Mesenchymal stem cell (in vitro differentiated cells and primary cell): ENCODE measurements around the gene LKAAEAR1. TPM values are rescaled to one million over a fixed set of nuclear protein-coding genes. Genes with fewer than 3 reads are reported as not detected.
A peak's percentile ranks its signal among the peaks of the same experiment; 100 is the strongest.

Experiments
- DNase-seq: peaks from one replicate; pipeline ENCODE4 v3.0.0-alpha.2; 2013
- H2AFZ ChIP-seq: one replicate; pipeline ENCODE4 v1.6.1; 2013; ENCODE audit warnings: low read depth, mild to moderate bottlenecking, control low read depth, inconsistent platforms, low read length, moderate library complexity
- H2AK5ac ChIP-seq: 2 replicates; pipeline ENCODE4 v1.6.1; 2013; ENCODE audit warnings: low read length, moderate library complexity, mild to moderate bottlenecking, inconsistent platforms; ENCODE audit not compliant: severe bottlenecking
- H2BK120ac ChIP-seq: one replicate; pipeline ENCODE4 v1.6.1; 2013; ENCODE audit warnings: low read depth, mild to moderate bottlenecking, inconsistent platforms, low read length, moderate library complexity
- H2BK12ac ChIP-seq, 2 experiments: one replicate each; pipeline ENCODE4 v1.6.1; 2013; ENCODE audit warnings: inconsistent platforms in 2 of 2, low read length in 2 of 2, mild to moderate bottlenecking in 2 of 2, moderate library complexity in 2 of 2, control low read depth in 1 of 2
- H2BK15ac ChIP-seq: one replicate; pipeline ENCODE4 v1.6.1; 2013; ENCODE audit warnings: mild to moderate bottlenecking, low read depth, inconsistent platforms; ENCODE audit not compliant: poor library complexity, severe bottlenecking
- H2BK5ac ChIP-seq: 2 replicates; pipeline ENCODE4 v1.6.1; 2013; ENCODE audit warnings: low read depth, mild to moderate bottlenecking, low read length, control low read depth, inconsistent platforms; ENCODE audit not compliant: poor library complexity, severe bottlenecking
- H3K14ac ChIP-seq, 2 experiments: one replicate each; pipeline ENCODE4 v1.6.1; 2013; ENCODE audit warnings: inconsistent platforms in 2 of 2, low read length in 2 of 2, control low read depth in 1 of 2, mild to moderate bottlenecking in 1 of 2, moderate library complexity in 1 of 2
- H3K18ac ChIP-seq, 2 experiments: one replicate each; pipeline ENCODE4 v1.6.1; 2013; ENCODE audit warnings: inconsistent platforms in 2 of 2, low read length in 2 of 2, control low read depth in 1 of 2, low read depth in 1 of 2, mild to moderate bottlenecking in 1 of 2
- H3K23ac ChIP-seq, 2 experiments: one replicate each; pipeline ENCODE4 v1.6.1; 2013; ENCODE audit warnings: inconsistent platforms in 2 of 2, low read length in 2 of 2, mild to moderate bottlenecking in 2 of 2, moderate library complexity in 2 of 2, control low read depth in 1 of 2
- H3K27ac ChIP-seq: 2 replicates; pipeline ENCODE4 v1.5.1; 2013; ENCODE audit warnings: mild to moderate bottlenecking, moderate library complexity, low read length, control low read depth, inconsistent platforms; ENCODE audit not compliant: poor library complexity, severe bottlenecking
- H3K27me3 ChIP-seq, 2 experiments: 2 replicates each; pipeline versions ENCODE4 v1.6.1 to v1.7.0; 2013; ENCODE audit warnings: low read length in 2 of 2, mild to moderate bottlenecking in 2 of 2, moderate library complexity in 2 of 2, control low read depth in 1 of 2, inconsistent platforms in 1 of 2; ENCODE audit not compliant: control insufficient read depth in 1 of 2, insufficient read depth in 1 of 2
- H3K36me3 ChIP-seq, 2 experiments: 2 replicates each; pipeline versions ENCODE4 v1.6.1 to v1.7.0; 2013; ENCODE audit warnings: low read length in 2 of 2, control low read depth in 1 of 2, inconsistent platforms in 1 of 2, low read depth in 1 of 2, mild to moderate bottlenecking in 1 of 2; ENCODE audit not compliant: insufficient read depth in 2 of 2, control insufficient read depth in 1 of 2
- H3K4ac ChIP-seq, 2 experiments: one replicate each; pipeline ENCODE4 v1.6.1; 2013; ENCODE audit warnings: inconsistent platforms in 2 of 2, low read length in 2 of 2, mild to moderate bottlenecking in 2 of 2, moderate library complexity in 2 of 2, control low read depth in 1 of 2, low read depth in 1 of 2
- H3K4me1 ChIP-seq: 2 replicates; pipeline ENCODE4 v1.6.1; 2013; ENCODE audit warnings: low read depth, low read length, control low read depth; ENCODE audit not compliant: control insufficient read depth, insufficient read depth
- H3K4me2 ChIP-seq: 2 replicates; pipeline ENCODE4 v1.6.1; 2013; ENCODE audit warnings: low read length, mild to moderate bottlenecking, inconsistent platforms; ENCODE audit not compliant: poor library complexity, severe bottlenecking
- H3K4me3 ChIP-seq, 2 experiments: 2 replicates each; pipeline versions ENCODE4 v1.5.1 to v1.7.0; 2013; ENCODE audit warnings: low read length in 2 of 2, mild to moderate bottlenecking in 2 of 2, control low read depth in 1 of 2, low read depth in 1 of 2; ENCODE audit not compliant: insufficient read depth in 1 of 2
- H3K79me1 ChIP-seq: replicated peaks from 2 replicates; pipeline ENCODE4 v1.6.1; 2013; ENCODE audit warnings: mild to moderate bottlenecking, control low read depth, low read length, inconsistent platforms; ENCODE audit not compliant: poor library complexity, severe bottlenecking
- H3K9ac ChIP-seq: 2 replicates; pipeline ENCODE4 v1.7.0; 2013; ENCODE audit warnings: mild to moderate bottlenecking, low read length, moderate library complexity
- H3K9me3 ChIP-seq: 2 replicates; pipeline ENCODE4 v1.7.0; 2013; ENCODE audit warnings: mild to moderate bottlenecking, low read length; ENCODE audit not compliant: control insufficient read depth
- H4K8ac ChIP-seq: one replicate; pipeline ENCODE4 v1.6.1; 2013; ENCODE audit warnings: inconsistent platforms, mild to moderate bottlenecking, low read length, moderate library complexity
- H4K91ac ChIP-seq: one replicate; pipeline ENCODE4 v1.6.1; 2013; ENCODE audit warnings: mild to moderate bottlenecking, low read length, inconsistent platforms
- WGBS: methylation state at CpG from one replicate; pipeline ENCODE4 v1.1.7; 2013; ENCODE audit warnings: mixed read lengths; 5-methylcytosine and 5-hydroxymethylcytosine counted together
- polyA plus RNA-seq, 2 experiments: library from polyadenylated mRNA; stranded (reverse); fragments of 200-250 nt; gene quantifications; one replicate each; pipeline ENCODE4 v1.2.3, GENCODE V29; 2013

The LKAAEAR1 gene, protein sequence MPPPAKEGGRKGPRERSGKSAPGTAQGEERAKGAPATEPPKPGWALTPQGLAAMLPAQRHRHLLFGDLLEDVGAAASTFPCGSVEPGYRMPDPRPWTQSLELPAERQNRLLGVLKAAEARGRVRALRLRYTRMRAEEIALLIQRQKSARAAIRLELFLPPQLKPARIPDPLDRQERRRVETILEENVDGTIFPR
- 0.08 TPM for polyA plus RNA-seq (2013, experiment 1 of 2)
- polyA plus RNA-seq (2013, experiment 2 of 2): not detected

GRCh38 chr20:64083804-64084684 is at the start of gene LKAAEAR1:
LKAAEAR1 (minus strand) TSS chr20:64084398; CDS start chr20:64084219, 179 bp downstream.
- Histone ChIP-seq H3K36me3 (no peaks in the 10 kb centered on the region), H2BK12ac (peak within 1 kb of the TSS in 1 of 2 experiments; percentile 6), H3K4ac (no peak within 1 kb of the TSS), H3K18ac (peak within 1 kb of the TSS; percentile 55 to 71), H2BK5ac (peak within 1 kb of the TSS; percentile 46), H4K8ac (peak within 1 kb of the TSS; percentile 82), H3K27ac (no peak within 1 kb of the TSS), H3K23ac (peak within 1 kb of the TSS in 1 of 2 experiments; percentile 2), H3K79me1 (peaks cover 2% of the 10 kb centered on the region), H3K4me3 (peak within 1 kb of the TSS; percentile 61 to 72), H2AK5ac (no peak within 1 kb of the TSS), H3K9ac (no peak within 1 kb of the TSS), H3K27me3 (peaks cover 44 to 62% of the 10 kb centered on the region in 2 experiments), H2BK15ac (no peak within 1 kb of the TSS), H4K91ac (no peak within 1 kb of the TSS), H2AFZ (peak within 1 kb of the TSS; percentile 54), H3K14ac (no peak within 1 kb of the TSS), H3K9me3 (no peaks in the 10 kb centered on the region), H2BK120ac (no peak within 1 kb of the TSS), H3K4me1 (peaks cover 34% of the 10 kb centered on the region), H3K4me2 (peak within 1 kb of the TSS; percentile 91)
- WGBS: 6% methylated on average over 72 of the region's 86 CpGs
- DNase-seq: no peak

GRCh38 chr20:64131406-64131805 is 47.2 kb upstream of the LKAAEAR1 start:
- Histone ChIP-seq H2BK120ac (no peak overlapping the region), H4K91ac (no peak overlapping the region), H3K4ac (no peak overlapping the region), H2AFZ (no peak overlapping the region), H3K4me2 (no peak overlapping the region), H3K14ac (no peak overlapping the region), H4K8ac (no peak overlapping the region), H3K9me3 (peaks cover 3% of the 10 kb centered on the region), H3K27ac (no peak overlapping the region), H2BK5ac (no peak overlapping the region), H2AK5ac (no peak overlapping the region), H3K9ac (no peak overlapping the region), H2BK12ac (no peak overlapping the region), H3K36me3 (no peaks in the 10 kb centered on the region), H3K4me3 (no peak overlapping the region), H3K79me1 (no peaks in the 10 kb centered on the region), H3K27me3 (peaks cover 10 to 44% of the 10 kb centered on the region in 2 experiments), H3K23ac (no peak overlapping the region), H3K4me1 (no peaks in the 10 kb centered on the region), H3K18ac (no peak overlapping the region), H2BK15ac (no peak overlapping the region)
- WGBS: 93% methylated on average over 4 of the region's 4 CpGs
- DNase-seq: peak; percentile 7

GRCh38 chr20:64130876-64131275 is 46.7 kb upstream of the LKAAEAR1 start:
- no peak overlapping the region for H3K4me3 ChIP-seq
- no peak overlapping the region for H3K14ac ChIP-seq
- no peaks in the 10 kb centered on the region for H3K4me1 ChIP-seq
- H2AK5ac ChIP-seq: no peak overlapping the region
- no peaks in the 10 kb centered on the region for H3K36me3 ChIP-seq
- no peak for DNase-seq
- no peak overlapping the region for H3K18ac ChIP-seq
- peaks cover 7 to 46% of the 10 kb centered on the region in 2 experiments for H3K27me3 ChIP-seq
- WGBS: 78% methylated on average over 10 of the region's 10 CpGs
- no peak overlapping the region for H3K23ac ChIP-seq
- no peak overlapping the region for H2BK5ac ChIP-seq
- no peak overlapping the region for H2AFZ ChIP-seq
- H3K79me1 ChIP-seq: no peaks in the 10 kb centered on the region
- no peak overlapping the region for H4K91ac ChIP-seq
- no peak overlapping the region for H3K27ac ChIP-seq
- no peak overlapping the region for H2BK12ac ChIP-seq
- no peak overlapping the region for H3K4me2 ChIP-seq
- no peak overlapping the region for H2BK15ac ChIP-seq
- no peak overlapping the region for H3K9ac ChIP-seq
- no peak overlapping the region for H4K8ac ChIP-seq
- H2BK120ac ChIP-seq: no peak overlapping the region
- H3K4ac ChIP-seq: no peak overlapping the region
- peaks cover 3% of the 10 kb centered on the region for H3K9me3 ChIP-seq

DNA sequence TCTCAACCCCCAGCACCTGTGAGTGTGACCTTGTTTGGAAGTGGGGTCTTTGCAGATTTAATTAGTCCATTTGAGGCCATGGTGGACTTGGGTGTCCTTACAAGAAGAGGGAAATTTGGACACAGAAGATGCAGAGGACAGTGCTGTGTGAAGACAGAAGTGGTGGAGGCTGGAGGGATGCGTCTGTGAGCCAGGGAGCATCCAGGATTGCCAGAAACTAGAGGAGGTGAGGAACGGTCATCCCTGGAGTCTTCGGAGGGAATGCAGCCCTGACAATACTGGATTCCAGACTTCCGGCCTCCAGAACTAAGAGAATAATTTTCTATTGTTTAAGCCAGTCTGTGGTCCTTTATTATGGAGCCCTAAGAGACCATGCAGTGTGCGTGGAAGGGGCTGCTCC is 46.1 kb upstream of the LKAAEAR1 start:
- Histone ChIP-seq H2BK120ac (no peak overlapping the region), H2BK5ac (no peak overlapping the region), H3K18ac (no peak overlapping the region), H3K9me3 (peaks cover 3% of the 10 kb centered on the region), H2BK12ac (no peak overlapping the region), H3K9ac (no peak overlapping the region), H2BK15ac (no peak overlapping the region), H3K14ac (no peak overlapping the region), H4K8ac (no peak overlapping the region), H3K36me3 (no peaks in the 10 kb centered on the region), H3K27me3 (peaks cover 7 to 43% of the 10 kb centered on the region in 2 experiments), H3K4me1 (no peaks in the 10 kb centered on the region), H3K23ac (no peak overlapping the region), H4K91ac (no peak overlapping the region), H3K79me1 (no peaks in the 10 kb centered on the region), H3K4me2 (no peak overlapping the region), H3K4ac (no peak overlapping the region), H2AK5ac (no peak overlapping the region), H2AFZ (no peak overlapping the region), H3K4me3 (no peak overlapping the region), H3K27ac (no peak overlapping the region)
- WGBS: 87% methylated on average over 5 of the region's 5 CpGs
- no peak for DNase-seq
